ENCODE data around the gene PSRC1. TPM values are rescaled to one million over a fixed set of nuclear protein-coding genes. Genes with fewer than 3 reads are reported as not detected.

The PSRC1 gene
- total RNA-seq, 1 experiment from 2014 or later = 75.0 TPM

- Histone ChIP-seq H3K36me3 (ENCODE audit: insufficient read depth, low read length, poor library complexity, severe bottlenecking) (peaks cover 28% of the 10 kb centered on the region), H3K4me3 (ENCODE audit: low read depth, low read length, poor library complexity, severe bottlenecking) (peak overlapping the region; percentile 88), H3K4me1 (ENCODE audit: insufficient read depth, low read length, poor library complexity, severe bottlenecking) (peaks cover 28% of the 10 kb centered on the region), H3K27me3 (replicated peaks; ENCODE audit: insufficient read depth, low read depth, low read length, poor library complexity) (no peaks in the 10 kb centered on the region), H3K27ac (ENCODE audit: low read depth, low read length, poor library complexity, severe bottlenecking) (peak overlapping the region; percentile 61), H3K9me3 (ENCODE audit: low read depth, low read length, poor library complexity, severe bottlenecking) (no peaks in the 10 kb centered on the region)
- TF ChIP-seq EZH2 (IDR thresholded peaks at IDR 0.05; ENCODE audit: borderline replicate concordance, low read depth, low read length, poor library complexity, severe bottlenecking) (no peak), CTCF (conservative IDR thresholded peaks at IDR 0.05; ENCODE audit: low read depth, low read length) (no peak)
- BruUV-seq (replicated peaks) = no TSS peak
- ChIA-PET POLR2A (ENCODE audit: low non-redundant PET) (no interaction called here), CTCF (interaction anchor here (0.6 kb wide), 1 partner anchor 122 kb away, joined by 3 read pairs; no protein-coding TSS in a partner anchor)
- intact Hi-C loops (cut with micrococcal nuclease; ENCODE audit: unreplicated experiment) = no loop called here
- no peak for DNase-seq (ENCODE audit: low spot score)
Observed at GRCh38 chr1:109280862-109281261, 2.1 kb downstream of the PSRC1 start.

GRCh38 chr1:109279615-109280278 is 3.2 kb downstream of the PSRC1 start:
- H3K27ac ChIP-seq (ENCODE audit: low read depth, low read length, poor library complexity, severe bottlenecking) = peak overlapping the region; percentile 2
- no peak overlapping the region for H3K4me3 ChIP-seq (ENCODE audit: low read depth, low read length, poor library complexity, severe bottlenecking)
- no peaks in the 10 kb centered on the region for H3K9me3 ChIP-seq (ENCODE audit: low read depth, low read length, poor library complexity, severe bottlenecking)
- H3K27me3 ChIP-seq (replicated peaks; ENCODE audit: insufficient read depth, low read depth, low read length, poor library complexity) = no peaks in the 10 kb centered on the region
- TSS peak; percentile 52 for BruUV-seq (replicated peaks)
- TF ChIP-seq EZH2 (IDR thresholded peaks at IDR 0.05; ENCODE audit: borderline replicate concordance, low read depth, low read length, poor library complexity, severe bottlenecking) = no peak
- no peak for TF ChIP-seq CTCF (conservative IDR thresholded peaks at IDR 0.05; ENCODE audit: low read depth, low read length)
- CTCF ChIA-PET = no interaction called here
- POLR2A ChIA-PET (ENCODE audit: low non-redundant PET) = no interaction called here
- no peak for DNase-seq (ENCODE audit: low spot score)
- intact Hi-C loops (cut with micrococcal nuclease; ENCODE audit: unreplicated experiment) = no loop called here
- peaks cover 28% of the 10 kb centered on the region for H3K36me3 ChIP-seq (ENCODE audit: insufficient read depth, low read length, poor library complexity, severe bottlenecking)
- H3K4me1 ChIP-seq (ENCODE audit: insufficient read depth, low read length, poor library complexity, severe bottlenecking) = peaks cover 20% of the 10 kb centered on the region

- no peaks in the 10 kb centered on the region for H3K27me3 ChIP-seq (replicated peaks; ENCODE audit: insufficient read depth, low read depth, low read length, poor library complexity)
- CTCF ChIA-PET = interaction anchor here (0.9 to 2.1 kb wide), 6 partner anchors 24 to 254 kb away, joined by 3 to 23 read pairs (median 6); no protein-coding TSS in a partner anchor
- no peak overlapping the region for H3K27ac ChIP-seq (ENCODE audit: low read depth, low read length, poor library complexity, severe bottlenecking)
- peaks cover 28% of the 10 kb centered on the region for H3K36me3 ChIP-seq (ENCODE audit: insufficient read depth, low read length, poor library complexity, severe bottlenecking)
- no peaks in the 10 kb centered on the region for H3K9me3 ChIP-seq (ENCODE audit: low read depth, low read length, poor library complexity, severe bottlenecking)
- POLR2A ChIA-PET (ENCODE audit: low non-redundant PET) = no interaction called here
- TF ChIP-seq EZH2 (IDR thresholded peaks at IDR 0.05; ENCODE audit: borderline replicate concordance, low read depth, low read length, poor library complexity, severe bottlenecking) (no peak), CTCF (conservative IDR thresholded peaks at IDR 0.05; ENCODE audit: low read depth, low read length) (peak; percentile 96)
- no TSS peak for BruUV-seq (replicated peaks)
- intact Hi-C loops (cut with micrococcal nuclease; ENCODE audit: unreplicated experiment) = loop anchor here (1.0 kb wide), 2 partner anchors 122 to 256 kb away; no protein-coding TSS in a partner anchor
- H3K4me1 ChIP-seq (ENCODE audit: insufficient read depth, low read length, poor library complexity, severe bottlenecking) = peaks cover 10% of the 10 kb centered on the region
- DNase-seq (ENCODE audit: low spot score) = peak; percentile 71
- H3K4me3 ChIP-seq (ENCODE audit: low read depth, low read length, poor library complexity, severe bottlenecking) = no peak overlapping the region
Observed at GRCh38 chr1:109277434-109278204, 5.3 kb downstream of the PSRC1 start.
